ENCODE measurements around the gene IRF2BP2.

- TF ChIP-seq, protein P1, sequence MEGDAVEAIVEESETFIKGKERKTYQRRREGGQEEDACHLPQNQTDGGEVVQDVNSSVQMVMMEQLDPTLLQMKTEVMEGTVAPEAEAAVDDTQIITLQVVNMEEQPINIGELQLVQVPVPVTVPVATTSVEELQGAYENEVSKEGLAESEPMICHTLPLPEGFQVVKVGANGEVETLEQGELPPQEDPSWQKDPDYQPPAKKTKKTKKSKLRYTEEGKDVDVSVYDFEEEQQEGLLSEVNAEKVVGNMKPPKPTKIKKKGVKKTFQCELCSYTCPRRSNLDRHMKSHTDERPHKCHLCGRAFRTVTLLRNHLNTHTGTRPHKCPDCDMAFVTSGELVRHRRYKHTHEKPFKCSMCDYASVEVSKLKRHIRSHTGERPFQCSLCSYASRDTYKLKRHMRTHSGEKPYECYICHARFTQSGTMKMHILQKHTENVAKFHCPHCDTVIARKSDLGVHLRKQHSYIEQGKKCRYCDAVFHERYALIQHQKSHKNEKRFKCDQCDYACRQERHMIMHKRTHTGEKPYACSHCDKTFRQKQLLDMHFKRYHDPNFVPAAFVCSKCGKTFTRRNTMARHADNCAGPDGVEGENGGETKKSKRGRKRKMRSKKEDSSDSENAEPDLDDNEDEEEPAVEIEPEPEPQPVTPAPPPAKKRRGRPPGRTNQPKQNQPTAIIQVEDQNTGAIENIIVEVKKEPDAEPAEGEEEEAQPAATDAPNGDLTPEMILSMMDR (IDR thresholded peaks at IDR 0.05), result no peak
- TF ChIP-seq, protein P2, sequence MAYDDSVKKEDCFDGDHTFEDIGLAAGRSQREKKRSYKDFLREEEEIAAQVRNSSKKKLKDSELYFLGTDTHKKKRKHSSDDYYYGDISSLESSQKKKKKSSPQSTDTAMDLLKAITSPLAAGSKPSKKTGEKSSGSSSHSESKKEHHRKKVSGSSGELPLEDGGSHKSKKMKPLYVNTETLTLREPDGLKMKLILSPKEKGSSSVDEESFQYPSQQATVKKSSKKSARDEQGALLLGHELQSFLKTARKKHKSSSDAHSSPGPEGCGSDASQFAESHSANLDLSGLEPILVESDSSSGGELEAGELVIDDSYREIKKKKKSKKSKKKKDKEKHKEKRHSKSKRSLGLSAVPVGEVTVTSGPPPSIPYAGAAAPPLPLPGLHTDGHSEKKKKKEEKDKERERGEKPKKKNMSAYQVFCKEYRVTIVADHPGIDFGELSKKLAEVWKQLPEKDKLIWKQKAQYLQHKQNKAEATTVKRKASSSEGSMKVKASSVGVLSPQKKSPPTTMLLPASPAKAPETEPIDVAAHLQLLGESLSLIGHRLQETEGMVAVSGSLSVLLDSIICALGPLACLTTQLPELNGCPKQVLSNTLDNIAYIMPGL (CRISPR knock-in tag; IDR thresholded peaks at IDR 0.05; ENCODE audit: borderline replicate concordance), result no peak
- TF ChIP-seq SMC3 (IDR thresholded peaks at IDR 0.05), result no peak
- TF ChIP-seq BHLHE40 (IDR thresholded peaks at IDR 0.05; ENCODE audit: low read depth, low read length), result no peak
- no peak for TF ChIP-seq RAD21 (conservative IDR thresholded peaks at IDR 0.05 in 1 of 2, IDR thresholded peaks at IDR 0.05 in 1 of 2)
- TF ChIP-seq HDAC2 (IDR thresholded peaks at IDR 0.05), result no peak
- no peak for TF ChIP-seq POLR2AphosphoS2 (conservative IDR thresholded peaks at IDR 0.05; ENCODE audit: low read length)
- TF ChIP-seq FOSB (CRISPR knock-in tag; IDR thresholded peaks at IDR 0.05), result no peak
- TF ChIP-seq ZFP36 (IDR thresholded peaks at IDR 0.05; ENCODE audit: borderline replicate concordance, partially characterized antibody), result no peak
- TF ChIP-seq CHD4 (IDR thresholded peaks at IDR 0.05; ENCODE audit: borderline replicate concordance), result no peak
These were observed 55.2 kb downstream of the IRF2BP2 start for GRCh38 chr1:234554698-234555311.

Data from A549 (cell line).